Subcutaneous abdominal adipose tissue (tissue), 5 donors: ENCODE results near the gene TAP2.
"Not testable (repeated sequence)": the region's sequence is repeated elsewhere in the genome, so short reads cannot be mapped to it uniquely, and the experiment has no call there.

Experiments used
- H3K27ac ChIP-seq: one replicate; pipeline ENCODE4 v1.7.0; 2013; ENCODE audit warnings: low read depth, mild to moderate bottlenecking, inconsistent platforms, low read length, moderate library complexity
- H3K27me3 ChIP-seq, 5 donors: one replicate each; pipeline ENCODE4 v1.7.0; 2013; ENCODE audit warnings: low read length in 5 of 5, inconsistent platforms in 1 of 5; ENCODE audit not compliant: control insufficient read depth in 5 of 5, insufficient read depth in 4 of 5
- H3K36me3 ChIP-seq, 5 donors: one replicate each; pipeline ENCODE4 v1.7.0; 2013; ENCODE audit warnings: low read length in 5 of 5; ENCODE audit not compliant: control insufficient read depth in 5 of 5, insufficient read depth in 5 of 5
- H3K4me1 ChIP-seq, 5 donors: one replicate each; pipeline ENCODE4 v1.7.0; 2013; ENCODE audit warnings: low read length in 5 of 5, mild to moderate bottlenecking in 3 of 5, moderate library complexity in 1 of 5; ENCODE audit not compliant: control insufficient read depth in 5 of 5, insufficient read depth in 5 of 5
- H3K4me3 ChIP-seq, 5 donors: one replicate each; pipeline ENCODE4 v1.7.0; 2013; ENCODE audit warnings: low read length in 5 of 5, low read depth in 1 of 5
- H3K9ac ChIP-seq, 5 donors: one replicate each; pipeline ENCODE4 v1.7.0; 2013; ENCODE audit warnings: low read length in 5 of 5, mild to moderate bottlenecking in 4 of 5, moderate library complexity in 3 of 5
- H3K9me3 ChIP-seq, 5 donors: one replicate each; pipeline ENCODE4 v1.7.0; 2013; ENCODE audit warnings: low read length in 5 of 5; ENCODE audit not compliant: control insufficient read depth in 5 of 5
- donor health status: healthy.
- donor health status: healthy.
- donor health status: healthy.
- donor health status: healthy.
- donor health status: healthy.

The TAP2 gene

GRCh38 chr6:32838114-32838958, at the start of gene TAP2:
TSS of gene TAP2 (minus strand) at chr6:32838739. CDS start at chr6:32838233, 506 bp downstream.
- Histone ChIP-seq H3K27me3 (no peaks in the 10 kb centered on the region), H3K9ac (peak within 1 kb of the TSS in 4 of 5 donors; percentile 64 to 83 (median 80)), H3K9me3 (no peaks in the 10 kb centered on the region), H3K4me3 (peak within 1 kb of the TSS; percentile 78 to 90 (median 82)), H3K4me1 (peaks cover 0 to 29% (median 21%) of the 10 kb centered on the region in 5 donors), H3K36me3 (peaks cover 4 to 55% (median 30%) of the 10 kb centered on the region in 5 donors), H3K27ac (peak within 1 kb of the TSS; percentile 92)

- peak overlapping the region; percentile 13 for H3K27ac ChIP-seq
- H3K9ac ChIP-seq = no peak overlapping the region
Measured at GRCh38 chr6:32887616-32888015, 49.1 kb upstream of the TAP2 start.

GRCh38 chr6:32886681-32887383, 48.3 kb upstream of the TAP2 start:
- H3K36me3 ChIP-seq = no peaks in the 10 kb centered on the region
- H3K27me3 ChIP-seq = no peaks in the 10 kb centered on the region
- no peaks in the 10 kb centered on the region for H3K9me3 ChIP-seq
- H3K4me1 ChIP-seq = peaks cover 0 to 30% (median 25%) of the 10 kb centered on the region in 5 donors
- peak overlapping the region; percentile 13 for H3K27ac ChIP-seq
- no peak overlapping the region for H3K9ac ChIP-seq
- H3K4me3 ChIP-seq = no peak overlapping the region

More at GRCh38 chr6:32887616-32888015, 49.1 kb upstream of the TAP2 start:
- H3K36me3 ChIP-seq = no peaks in the 10 kb centered on the region
- peaks cover 0 to 30% (median 25%) of the 10 kb centered on the region in 5 donors for H3K4me1 ChIP-seq
- no peaks in the 10 kb centered on the region for H3K27me3 ChIP-seq
- no peaks in the 10 kb centered on the region for H3K9me3 ChIP-seq
- H3K4me3 ChIP-seq = no peak overlapping the region

- peaks cover 0 to 30% (median 25%) of the 10 kb centered on the region in 5 donors for H3K4me1 ChIP-seq
- H3K27ac ChIP-seq = peak overlapping the region; percentile 13
- no peak overlapping the region for H3K9ac ChIP-seq
- H3K27me3 ChIP-seq = no peaks in the 10 kb centered on the region
- no peak overlapping the region for H3K4me3 ChIP-seq
- no peaks in the 10 kb centered on the region for H3K36me3 ChIP-seq
- no peaks in the 10 kb centered on the region for H3K9me3 ChIP-seq
Measured at GRCh38 chr6:32885698-32886286, 47.3 kb upstream of the TAP2 start.

- Histone ChIP-seq H3K36me3 (no peaks in the 10 kb centered on the region), H3K4me1 (peaks cover 0 to 30% (median 25%) of the 10 kb centered on the region in 5 donors), H3K27ac (peak overlapping the region; percentile 66), H3K27me3 (no peaks in the 10 kb centered on the region), H3K9me3 (no peaks in the 10 kb centered on the region), H3K9ac (no peak overlapping the region), H3K4me3 (no peak overlapping the region)
Measured at GRCh38 chr6:32883789-32884188, 45.2 kb upstream of the TAP2 start.

GRCh38 chr6:32882879-32883250, 44.3 kb upstream of the TAP2 start:
- H3K27ac ChIP-seq = peak overlapping the region; percentile 25
- H3K27me3 ChIP-seq = no peaks in the 10 kb centered on the region
- H3K4me3 ChIP-seq = no peak overlapping the region
- H3K9ac ChIP-seq = no peak overlapping the region
- H3K36me3 ChIP-seq = no peaks in the 10 kb centered on the region
- H3K4me1 ChIP-seq = peaks cover 0 to 30% (median 25%) of the 10 kb centered on the region in 5 donors
- no peaks in the 10 kb centered on the region for H3K9me3 ChIP-seq

- not testable (repeated sequence) for H3K36me3 ChIP-seq, H3K27ac ChIP-seq, H3K9me3 ChIP-seq, H3K27me3 ChIP-seq, H3K9ac ChIP-seq, H3K4me3 ChIP-seq
- H3K4me1 ChIP-seq = peaks cover 0 to 15% (median 10%) of the 10 kb centered on the region in 5 donors
Measured at GRCh38 chr6:32880962-32881361, 42.4 kb upstream of the TAP2 start.

GRCh38 chr6:32879691-32880090, 41.2 kb upstream of the TAP2 start:
- Histone ChIP-seq H3K27ac (no peak overlapping the region), H3K9ac (no peak overlapping the region), H3K4me1 (peaks cover 0 to 12% (median 7%) of the 10 kb centered on the region in 5 donors), H3K9me3 (no peaks in the 10 kb centered on the region), H3K4me3 (no peak overlapping the region), H3K36me3 (no peaks in the 10 kb centered on the region), H3K27me3 (peaks cover 0 to 2% (median 0%) of the 10 kb centered on the region in 5 donors)

GRCh38 chr6:32876603-32877002, 38.1 kb upstream of the TAP2 start:
- Histone ChIP-seq H3K4me1 (no peaks in the 10 kb centered on the region), H3K4me3 (no peak overlapping the region), H3K9ac (no peak overlapping the region), H3K36me3 (no peaks in the 10 kb centered on the region), H3K9me3 (peaks cover 0 to 5% (median 0%) of the 10 kb centered on the region in 5 donors), H3K27ac (no peak overlapping the region), H3K27me3 (peaks cover 0 to 2% (median 0%) of the 10 kb centered on the region in 5 donors)

- H3K9ac ChIP-seq, H3K9me3 ChIP-seq, H3K27me3 ChIP-seq, H3K36me3 ChIP-seq, H3K27ac ChIP-seq, H3K4me3 ChIP-seq, H3K4me1 ChIP-seq: not testable (repeated sequence)
Measured at GRCh38 chr6:32873947-32874346, 35.4 kb upstream of the TAP2 start.
